Tibial artery (tissue), 4 donors: ENCODE measurements around the gene MCTP2.

Experiments
- DNase-seq, 2 donors: peaks; one replicate each; pipeline ENCODE4 v3.0.0-alpha.2; 2019
- H3K27ac ChIP-seq, 2 donors: fragments of 200-600 bp; sonication (generic) in 1 of 2; 1 replicate in 1 of 2; 2 replicates in 1 of 2; pipeline ENCODE4 v1.5.1; 2018 to 2019; ENCODE audit warnings: mild to moderate bottlenecking in 1 of 2
- H3K27me3 ChIP-seq, 2 donors: fragments of 200-600 bp; sonication (generic) in 1 of 2; one replicate each; pipeline versions ENCODE4 v1.5.1 to v1.6.0; 2016 to 2019
- H3K36me3 ChIP-seq, 3 donors: fragments of 200-600 bp; sonication (generic) in 2 of 3; one replicate each; pipeline ENCODE4 v1.5.1; 2016 to 2019; ENCODE audit warnings: mild to moderate bottlenecking in 2 of 3
- H3K4me1 ChIP-seq, 4 donors: fragments of 200-600 bp; sonication (generic) in 2 of 4; 1 replicate in 3 of 4; 2 replicates in 1 of 4; pipeline ENCODE4 v1.5.1; 2016 to 2019
- H3K4me3 ChIP-seq, 2 donors: fragments of 200-600 bp; sonication (generic) in 1 of 2; 1 replicate in 1 of 2; 2 replicates in 1 of 2; pipeline ENCODE4 v1.5.1; 2018 to 2019; ENCODE audit warnings: mild to moderate bottlenecking in 2 of 2
- H3K9me3 ChIP-seq, 3 donors: fragments of 200-600 bp; sonication (generic) in 1 of 3; one replicate each; pipeline ENCODE4 v1.5.1; 2016 to 2019
- intact Hi-C: fragments of 100-400 bp; cut with DNase I; formaldehyde crosslinking; loops from one replicate; pipeline ENCODE4 v1.15.0; 2023; ENCODE audit warnings: low total_unique reads
- TF ChIP-seq, protein P1 (sequence below), 2 experiments: fragments of 200-600 bp in 1 of 2; fragments of 450-650 bp in 1 of 2; IDR thresholded peaks; one replicate each; pipeline ENCODE4 v1.5.1; 2017 to 2019; ENCODE audit warnings: antibody characterized with exemption in 2 of 2, mild to moderate bottlenecking in 1 of 2, moderate library complexity in 1 of 2

The MCTP2 gene

DNA sequence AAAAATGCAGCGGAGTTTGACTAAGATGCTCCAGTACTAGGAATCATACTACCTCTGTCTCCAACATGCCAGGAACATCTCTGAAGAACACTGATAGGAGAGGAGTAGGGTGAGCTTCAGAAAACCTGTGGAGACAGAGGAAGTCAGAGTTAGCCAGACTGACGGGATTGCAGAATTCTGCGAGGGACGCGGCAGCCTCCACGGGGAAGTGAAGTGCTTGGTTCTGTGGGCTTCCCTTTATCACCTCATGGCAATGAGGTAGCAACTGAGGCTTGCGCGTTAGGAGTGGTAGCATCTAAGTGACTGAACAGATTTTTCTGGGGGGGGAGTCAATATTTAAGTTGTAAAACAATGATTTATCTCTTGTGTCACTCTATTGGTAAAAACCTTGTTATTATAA lies 226.3 kb downstream of the MCTP2 start:
- TF ChIP-seq, protein P1, sequence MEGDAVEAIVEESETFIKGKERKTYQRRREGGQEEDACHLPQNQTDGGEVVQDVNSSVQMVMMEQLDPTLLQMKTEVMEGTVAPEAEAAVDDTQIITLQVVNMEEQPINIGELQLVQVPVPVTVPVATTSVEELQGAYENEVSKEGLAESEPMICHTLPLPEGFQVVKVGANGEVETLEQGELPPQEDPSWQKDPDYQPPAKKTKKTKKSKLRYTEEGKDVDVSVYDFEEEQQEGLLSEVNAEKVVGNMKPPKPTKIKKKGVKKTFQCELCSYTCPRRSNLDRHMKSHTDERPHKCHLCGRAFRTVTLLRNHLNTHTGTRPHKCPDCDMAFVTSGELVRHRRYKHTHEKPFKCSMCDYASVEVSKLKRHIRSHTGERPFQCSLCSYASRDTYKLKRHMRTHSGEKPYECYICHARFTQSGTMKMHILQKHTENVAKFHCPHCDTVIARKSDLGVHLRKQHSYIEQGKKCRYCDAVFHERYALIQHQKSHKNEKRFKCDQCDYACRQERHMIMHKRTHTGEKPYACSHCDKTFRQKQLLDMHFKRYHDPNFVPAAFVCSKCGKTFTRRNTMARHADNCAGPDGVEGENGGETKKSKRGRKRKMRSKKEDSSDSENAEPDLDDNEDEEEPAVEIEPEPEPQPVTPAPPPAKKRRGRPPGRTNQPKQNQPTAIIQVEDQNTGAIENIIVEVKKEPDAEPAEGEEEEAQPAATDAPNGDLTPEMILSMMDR (IDR thresholded peaks at IDR 0.05) = no peak
- Histone ChIP-seq H3K27me3 (no peaks in the 10 kb centered on the region), H3K9me3 (no peaks in the 10 kb centered on the region), H3K36me3 (no peaks in the 10 kb centered on the region), H3K4me3 (no peak overlapping the region), H3K4me1 (no peaks in the 10 kb centered on the region), H3K27ac (no peak overlapping the region)
- no peak for DNase-seq
- intact Hi-C loops = no loop called here

- Histone ChIP-seq H3K27ac (no peak overlapping the region), H3K4me1 (no peaks in the 10 kb centered on the region), H3K27me3 (no peaks in the 10 kb centered on the region), H3K36me3 (no peaks in the 10 kb centered on the region), H3K4me3 (no peak overlapping the region), H3K9me3 (no peaks in the 10 kb centered on the region)
- DNase-seq = no peak
- TF ChIP-seq, protein P1 (IDR thresholded peaks at IDR 0.05) = no peak
- intact Hi-C loops = no loop called here
Measured at GRCh38 chr15:94460624-94461023, 229.3 kb downstream of the MCTP2 start.

DNA sequence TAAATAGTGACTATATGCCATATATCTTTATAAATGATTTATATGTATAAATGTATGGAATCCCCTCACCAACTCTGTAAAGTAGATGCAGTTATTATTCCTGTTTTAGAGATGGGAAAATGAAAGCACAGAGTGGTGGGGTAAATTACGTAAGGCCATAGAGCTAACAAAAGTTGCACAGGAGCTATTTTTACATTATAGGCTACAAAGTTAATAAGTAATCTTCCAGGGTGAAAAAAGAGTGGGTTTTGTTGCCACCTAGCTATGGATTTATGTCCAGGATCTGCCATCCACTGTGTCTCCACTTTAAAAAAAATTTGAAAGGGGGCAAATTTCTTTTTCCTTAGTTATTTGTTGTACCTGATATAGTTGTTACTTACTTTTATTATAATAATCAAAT lies 235.7 kb downstream of the MCTP2 start:
- Histone ChIP-seq H3K9me3 (no peaks in the 10 kb centered on the region), H3K27me3 (no peaks in the 10 kb centered on the region), H3K4me3 (no peak overlapping the region), H3K36me3 (no peaks in the 10 kb centered on the region), H3K4me1 (no peaks in the 10 kb centered on the region), H3K27ac (no peak overlapping the region)
- TF ChIP-seq, protein P1 (IDR thresholded peaks at IDR 0.05) = no peak
- DNase-seq = no peak
- intact Hi-C loops = no loop called here

GRCh38 chr15:94470492-94470891 lies 239.1 kb downstream of the MCTP2 start:
- H3K27ac ChIP-seq = no peak overlapping the region
- intact Hi-C loops = no loop called here

DNA sequence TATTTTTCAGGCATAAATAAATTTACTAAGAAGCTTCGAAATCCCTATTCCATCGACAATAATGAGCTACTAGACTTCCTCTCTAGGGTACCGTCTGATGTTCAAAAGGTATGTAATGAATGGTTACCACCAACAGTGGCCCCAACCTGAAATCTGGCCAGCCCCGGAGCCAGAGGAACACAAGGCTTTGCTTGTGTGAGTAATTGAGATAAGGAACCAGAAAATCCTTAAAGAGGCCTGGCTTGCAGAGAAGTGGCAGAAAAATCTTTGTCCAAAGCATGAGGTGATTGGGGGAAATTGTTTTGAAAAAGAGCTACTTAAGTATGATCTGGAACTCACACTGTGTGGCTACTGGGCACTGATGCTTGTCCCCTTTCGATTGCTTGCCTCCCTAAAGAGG lies 245.3 kb downstream of the MCTP2 start:
- H3K9me3 ChIP-seq = no peaks in the 10 kb centered on the region
- no peak for DNase-seq
- intact Hi-C loops = no loop called here

More at GRCh38 chr15:94470492-94470891, 239.1 kb downstream of the MCTP2 start:
- DNase-seq = no peak
- Histone ChIP-seq H3K4me1 (no peaks in the 10 kb centered on the region), H3K4me3 (no peak overlapping the region), H3K9me3 (no peaks in the 10 kb centered on the region), H3K27me3 (no peaks in the 10 kb centered on the region), H3K36me3 (no peaks in the 10 kb centered on the region)
- TF ChIP-seq, protein P1 (IDR thresholded peaks at IDR 0.05) = no peak

More for the DNA sequence above, 245.3 kb downstream of the MCTP2 start:
- no peak overlapping the region for H3K27ac ChIP-seq
- no peaks in the 10 kb centered on the region for H3K27me3 ChIP-seq
- TF ChIP-seq, protein P1 (IDR thresholded peaks at IDR 0.05) = no peak
- H3K36me3 ChIP-seq = peaks cover 0 to 7% (median 0%) of the 10 kb centered on the region in 3 donors
- no peak overlapping the region for H3K4me3 ChIP-seq
- H3K4me1 ChIP-seq = no peaks in the 10 kb centered on the region
